ENCODE data around the gene FAM111B.

The FAM111B gene

GRCh38 chr11:59141191-59141590 lies 34.2 kb downstream of the FAM111B start:
- no peak overlapping the region for H3K4me3 ChIP-seq (ENCODE audit: low read depth, low read length)
- peaks cover 88% of the 10 kb centered on the region for H3K27me3 ChIP-seq (ENCODE audit: insufficient read depth, low read depth, severe bottlenecking)
- peaks cover 9% of the 10 kb centered on the region for H3K9me3 ChIP-seq (ENCODE audit: severe bottlenecking)
- no peaks in the 10 kb centered on the region for H3K36me3 ChIP-seq
- no peak overlapping the region for H3K27ac ChIP-seq
- no peak for DNase-seq
- no peak for TF ChIP-seq CTCF (IDR thresholded peaks at IDR 0.05; ENCODE audit: low read depth, low read length)

GRCh38 chr11:59141673-59142460 lies 34.8 kb downstream of the FAM111B start:
- TF ChIP-seq CTCF (IDR thresholded peaks at IDR 0.05; ENCODE audit: low read depth, low read length), result no peak
- DNase-seq, result no peak
- Histone ChIP-seq H3K36me3 (no peaks in the 10 kb centered on the region), H3K27me3 (ENCODE audit: insufficient read depth, low read depth, severe bottlenecking) (peaks cover 86% of the 10 kb centered on the region), H3K9me3 (ENCODE audit: severe bottlenecking) (peaks cover 9% of the 10 kb centered on the region), H3K4me3 (ENCODE audit: low read depth, low read length) (no peak overlapping the region), H3K27ac (no peak overlapping the region)

- TF ChIP-seq CTCF (IDR thresholded peaks at IDR 0.05; ENCODE audit: low read depth, low read length), result no peak
- peak; percentile 9 for DNase-seq
- Histone ChIP-seq H3K27ac (no peak within 1 kb of the TSS), H3K27me3 (ENCODE audit: insufficient read depth, low read depth, severe bottlenecking) (peaks cover 86% of the 10 kb centered on the region), H3K9me3 (ENCODE audit: severe bottlenecking) (peaks cover 9% of the 10 kb centered on the region), H3K4me3 (ENCODE audit: low read depth, low read length) (peak within 1 kb of the TSS; percentile 25), H3K36me3 (no peaks in the 10 kb centered on the region)
Measured at GRCh38 chr11:59142530-59143507, 35.8 kb downstream of the FAM111B start, which contains the start of gene FAM111A. Gene FAM111A, plus strand, starts transcription at chr11:59142856. Its CDS starts 6,017 bp downstream, at chr11:59148873.

- no peak for TF ChIP-seq CTCF (IDR thresholded peaks at IDR 0.05; ENCODE audit: low read depth, low read length)
- DNase-seq, result no peak
Measured at GRCh38 chr11:59144096-59144495, 37.1 kb downstream of the FAM111B start.

GRCh38 chr11:59144579-59145345 lies 37.7 kb downstream of the FAM111B start:
- Histone ChIP-seq H3K27ac (no peak overlapping the region), H3K27me3 (ENCODE audit: insufficient read depth, low read depth, severe bottlenecking) (peaks cover 81% of the 10 kb centered on the region), H3K9me3 (ENCODE audit: severe bottlenecking) (peaks cover 9% of the 10 kb centered on the region), H3K36me3 (no peaks in the 10 kb centered on the region), H3K4me3 (ENCODE audit: low read depth, low read length) (no peak overlapping the region)
- no peak for DNase-seq
- no peak for TF ChIP-seq CTCF (IDR thresholded peaks at IDR 0.05; ENCODE audit: low read depth, low read length)

More at GRCh38 chr11:59144096-59144495, 37.1 kb downstream of the FAM111B start:
- Histone ChIP-seq H3K36me3 (no peaks in the 10 kb centered on the region), H3K27me3 (ENCODE audit: insufficient read depth, low read depth, severe bottlenecking) (peaks cover 82% of the 10 kb centered on the region), H3K9me3 (ENCODE audit: severe bottlenecking) (peaks cover 9% of the 10 kb centered on the region), H3K27ac (no peak overlapping the region), H3K4me3 (ENCODE audit: low read depth, low read length) (no peak overlapping the region)

All from WERI-Rb-1 (cell line).